ENCODE measurements around the gene GRID1. TPM values are rescaled to one million over a fixed set of nuclear protein-coding genes. Genes with fewer than 3 reads are reported as not detected.

Gene GRID1
- total RNA-seq, 1 experiment from 2014 or later = not detected

GRCh38 chr10:86413046-86413728 lies 46.6 kb upstream of the GRID1 start:
- H3K27ac ChIP-seq (ENCODE audit: low read length) = no peak overlapping the region
- no peaks in the 10 kb centered on the region for H4K20me1 ChIP-seq (ENCODE audit: low read length)
- H3F3A ChIP-seq (ENCODE audit: low read length, unreplicated experiment) = no peaks in the 10 kb centered on the region
- H3K9me3 ChIP-seq (ENCODE audit: low read length) = no peaks in the 10 kb centered on the region
- intact Hi-C loops (cut with micrococcal nuclease) = no loop called here
- no peak overlapping the region for H3K4me2 ChIP-seq (ENCODE audit: low read length)
- H3K27me3 ChIP-seq (ENCODE audit: low read length) = no peaks in the 10 kb centered on the region
- no TSS peak for BruUV-seq (replicated peaks)
- ATAC-seq = no peak
- no peaks in the 10 kb centered on the region for H3K9me2 ChIP-seq (replicated peaks; ENCODE audit: low read length)
- H3K79me2 ChIP-seq (ENCODE audit: low read length) = no peaks in the 10 kb centered on the region
- no peaks in the 10 kb centered on the region; the same call in 1 of the 2 replicates for H3K4me1 ChIP-seq (ENCODE audit: insufficient read depth, low read length)
- H2AFZ ChIP-seq (ENCODE audit: low read length) = no peak overlapping the region
- TF ChIP-seq CTCF (conservative IDR thresholded peaks at IDR 0.05; ENCODE audit: low read depth, low read length) = no peak
- H3K4me3 ChIP-seq (ENCODE audit: low read length) = no peak overlapping the region
- no peak overlapping the region for H3K9ac ChIP-seq (ENCODE audit: low read length)
- POLR2A ChIA-PET (ENCODE audit: unreplicated experiment) = no interaction called here
- no peaks in the 10 kb centered on the region for H3K36me3 ChIP-seq (ENCODE audit: low read depth, low read length)
- no peak for DNase-seq
- CTCF ChIA-PET = no interaction called here

- intact Hi-C loops (cut with micrococcal nuclease) = no loop called here
Measured at GRCh38 chr10:86411852-86412560, 45.4 kb upstream of the GRID1 start.

More at GRCh38 chr10:86411852-86412560, 45.4 kb upstream of the GRID1 start:
- Histone ChIP-seq H3K79me2 (ENCODE audit: low read length) (no peaks in the 10 kb centered on the region), H3K9me2 (replicated peaks; ENCODE audit: low read length) (no peaks in the 10 kb centered on the region), H3K9me3 (ENCODE audit: low read length) (no peaks in the 10 kb centered on the region), H3F3A (ENCODE audit: low read length, unreplicated experiment) (no peaks in the 10 kb centered on the region), H3K4me2 (ENCODE audit: low read length) (no peak overlapping the region), H4K20me1 (ENCODE audit: low read length) (no peaks in the 10 kb centered on the region), H3K4me1 (ENCODE audit: insufficient read depth, low read length) (no peaks in the 10 kb centered on the region; the same call in 1 of the 2 replicates), H2AFZ (ENCODE audit: low read length) (no peak overlapping the region), H3K27ac (ENCODE audit: low read length) (no peak overlapping the region), H3K9ac (ENCODE audit: low read length) (no peak overlapping the region), H3K36me3 (ENCODE audit: low read depth, low read length) (no peaks in the 10 kb centered on the region), H3K27me3 (ENCODE audit: low read length) (no peaks in the 10 kb centered on the region), H3K4me3 (ENCODE audit: low read length) (no peak overlapping the region)
- TF ChIP-seq EZH2 (IDR thresholded peaks at IDR 0.05; ENCODE audit: low read length, unreplicated experiment) (no peak), EZH2phosphoT487 (IDR thresholded peaks at IDR 0.05; ENCODE audit: borderline replicate concordance, low read length) (no peak), CTCF (conservative IDR thresholded peaks at IDR 0.05; ENCODE audit: low read depth, low read length) (no peak)
- POLR2A ChIA-PET (ENCODE audit: unreplicated experiment) = no interaction called here
- CTCF ChIA-PET = no interaction called here
- BruUV-seq (replicated peaks) = no TSS peak
- DNase-seq = no peak
- ATAC-seq = no peak

Measured in PC-3 (cell line).